Parathyroid adenoma (tissue), 2 donors: ENCODE measurements around the gene WASF3.

ENCODE experiments used
- H2AFZ ChIP-seq: fragments of 300-600 bp; sonication (generic); one replicate; pipeline ENCODE4 v1.7.0; 2017; ENCODE audit warnings: antibody characterized with exemption, mild to moderate bottlenecking
- H3K27ac ChIP-seq: fragments of 300-600 bp; sonication (generic); one replicate; pipeline ENCODE4 v1.7.0; 2017
- H3K27me3 ChIP-seq: fragments of 300-600 bp; sonication (generic); one replicate; pipeline ENCODE4 v1.7.0; 2017; ENCODE audit warnings: low read length; ENCODE audit not compliant: control insufficient read depth, insufficient read depth
- H3K36me3 ChIP-seq: fragments of 300-600 bp; sonication (generic); one replicate; pipeline ENCODE4 v1.7.0; 2017; ENCODE audit warnings: low read length; ENCODE audit not compliant: control insufficient read depth, insufficient read depth
- H3K4me1 ChIP-seq: fragments of 300-600 bp; sonication (generic); one replicate; pipeline ENCODE4 v1.7.0; 2017; ENCODE audit warnings: control low read depth
- H3K4me2 ChIP-seq: fragments of 300-600 bp; sonication (generic); one replicate; pipeline ENCODE4 v1.7.0; 2017; ENCODE audit warnings: low read length
- H3K4me3 ChIP-seq: fragments of 300-600 bp; sonication (generic); one replicate; pipeline ENCODE4 v1.7.0; 2017; ENCODE audit warnings: low read depth, low read length
- H3K79me2 ChIP-seq: fragments of 300-600 bp; sonication (generic); one replicate; pipeline ENCODE4 v1.7.0; 2017; ENCODE audit warnings: control low read depth
- H3K9ac ChIP-seq: fragments of 300-600 bp; sonication (generic); one replicate; pipeline ENCODE4 v1.7.0; 2017; ENCODE audit warnings: mild to moderate bottlenecking
- H3K9me3 ChIP-seq: fragments of 300-600 bp; sonication (generic); one replicate; pipeline ENCODE4 v1.7.0; 2017; ENCODE audit warnings: low read length; ENCODE audit not compliant: control insufficient read depth
- CTCF ChIP-seq: fragments of 300-600 bp; sonication (generic); IDR thresholded peaks from one replicate; pipeline ENCODE4 v1.7.0; 2017; ENCODE audit warnings: antibody characterized with exemption, mild to moderate bottlenecking
- donor health status: primary hyperparathyroidism.

Gene WASF3

GRCh38 chr13:26711211-26711610 lies 153.7 kb downstream of the WASF3 start:
- Histone ChIP-seq H3K27me3 (no peaks in the 10 kb centered on the region), H3K4me1 (no peaks in the 10 kb centered on the region), H3K27ac (no peak overlapping the region), H3K4me2 (no peak overlapping the region), H3K9ac (no peak overlapping the region), H3K36me3 (no peaks in the 10 kb centered on the region), H3K9me3 (no peaks in the 10 kb centered on the region), H3K79me2 (no peaks in the 10 kb centered on the region), H3K4me3 (no peak overlapping the region), H2AFZ (no peak overlapping the region)
- TF ChIP-seq CTCF = no peak

GRCh38 chr13:26713341-26713740 lies 155.9 kb downstream of the WASF3 start:
- Histone ChIP-seq H3K79me2 (no peaks in the 10 kb centered on the region), H3K36me3 (no peaks in the 10 kb centered on the region), H3K9ac (no peak overlapping the region), H3K27me3 (no peaks in the 10 kb centered on the region), H3K4me3 (no peak overlapping the region), H3K9me3 (no peaks in the 10 kb centered on the region), H3K4me1 (no peaks in the 10 kb centered on the region), H2AFZ (no peak overlapping the region), H3K4me2 (no peak overlapping the region), H3K27ac (no peak overlapping the region)
- TF ChIP-seq CTCF = no peak

- TF ChIP-seq CTCF = no peak
- no peak overlapping the region for H3K27ac ChIP-seq
- no peak overlapping the region for H3K4me3 ChIP-seq
- H2AFZ ChIP-seq = no peak overlapping the region
- no peaks in the 10 kb centered on the region for H3K36me3 ChIP-seq
- no peaks in the 10 kb centered on the region for H3K9me3 ChIP-seq
- H3K27me3 ChIP-seq = no peaks in the 10 kb centered on the region
- H3K4me1 ChIP-seq = no peaks in the 10 kb centered on the region
- H3K4me2 ChIP-seq = no peak overlapping the region
- H3K79me2 ChIP-seq = no peaks in the 10 kb centered on the region
- H3K9ac ChIP-seq = no peak overlapping the region
These were observed 159.5 kb downstream of the WASF3 start for GRCh38 chr13:26716984-26717383.

GRCh38 chr13:26718146-26718545 lies 160.7 kb downstream of the WASF3 start:
- Histone ChIP-seq H3K4me3 (no peak overlapping the region), H3K27ac (no peak overlapping the region), H3K4me2 (no peak overlapping the region), H3K9me3 (no peaks in the 10 kb centered on the region), H3K9ac (no peak overlapping the region), H3K27me3 (no peaks in the 10 kb centered on the region), H2AFZ (no peak overlapping the region), H3K4me1 (no peaks in the 10 kb centered on the region), H3K79me2 (no peaks in the 10 kb centered on the region), H3K36me3 (no peaks in the 10 kb centered on the region)
- TF ChIP-seq CTCF = no peak

- Histone ChIP-seq H3K4me3 (no peak overlapping the region), H3K9me3 (no peaks in the 10 kb centered on the region), H3K79me2 (no peaks in the 10 kb centered on the region), H3K27ac (no peak overlapping the region), H2AFZ (no peak overlapping the region), H3K36me3 (no peaks in the 10 kb centered on the region), H3K4me1 (no peaks in the 10 kb centered on the region), H3K4me2 (no peak overlapping the region), H3K27me3 (no peaks in the 10 kb centered on the region), H3K9ac (no peak overlapping the region)
- TF ChIP-seq CTCF = no peak
These were observed 161.4 kb downstream of the WASF3 start for GRCh38 chr13:26718872-26719271.
